Adrenal gland (tissue), 19 donors: ENCODE data around the gene GEMIN2. TPM values are rescaled to one million over a fixed set of nuclear protein-coding genes. Genes with fewer than 3 reads are reported as not detected.
"Not testable (repeated sequence)": the region's sequence is repeated elsewhere in the genome, so short reads cannot be mapped to it uniquely, and the experiment has no call there.

Experiments used
- DNase-seq, 7 donors: peaks; one replicate each; pipeline ENCODE4 v3.0.0-alpha.2; 2019 to 2020
- H3K27ac ChIP-seq, 5 donors: fragments of 200-600 bp; sonication (generic) in 4 of 5; 1 replicate in 3 of 5; 2 replicates in 2 of 5; pipeline versions ENCODE4 v1.5.1 to v1.8.0; 2016 to 2020; ENCODE audit warnings: mild to moderate bottlenecking in 1 of 5
- H3K27me3 ChIP-seq: fragments of 200-600 bp; 2 replicates; pipeline ENCODE4 v1.8.0; 2021
- H3K36me3 ChIP-seq, 2 donors: fragments of 200-600 bp; replicated peaks in 1 of 2; 1 replicate in 1 of 2; 2 replicates in 1 of 2; pipeline versions ENCODE4 v1.5.1 to v1.8.0; 2018 to 2022
- H3K4me1 ChIP-seq, 2 donors: fragments of 200-600 bp; replicated peaks in 1 of 2; 1 replicate in 1 of 2; 2 replicates in 1 of 2; pipeline versions ENCODE4 v1.5.1 to v1.8.0; 2018 to 2021
- H3K4me3 ChIP-seq, 4 donors: fragments of 200-600 bp; sonication (generic) in 3 of 4; one replicate each; pipeline ENCODE4 v1.5.1; 2016 to 2018
- H3K9me3 ChIP-seq, 3 donors: fragments of 200-600 bp; sonication (generic) in 1 of 3; replicated peaks in 1 of 3; 1 replicate in 2 of 3; 2 replicates in 1 of 3; pipeline versions ENCODE4 v1.5.1 to v1.8.0; 2016 to 2021
- POLR2A ChIP-seq, 2 donors: fragments of 450-650 bp; IDR thresholded peaks; one replicate each; pipeline ENCODE4 v1.6.1; 2017; ENCODE audit warnings: antibody characterized with exemption in 2 of 2, mild to moderate bottlenecking in 2 of 2, moderate library complexity in 1 of 2
- WGBS, 4 donors: extraction: QIAGEN DNeasy Blood & Tissue Kit in 2 of 4; methylation state at CpG; one replicate each; pipeline versions ENCODE4 v1.1.5 to v1.1.7; 2013 to 2017; 5-methylcytosine and 5-hydroxymethylcytosine counted together
- intact Hi-C, 2 donors: fragments of 100-400 bp; cut with DNase I; formaldehyde crosslinking; loops; one replicate each; pipeline versions ENCODE4 v1.14.1 to v1.15.0; 2022 to 2023
- long read RNA-seq, 10 donors: library from polyadenylated mRNA in 3 of 10; unstranded in 2 of 10; stranded (forward) in 1 of 10; transcript quantifications; one replicate each; pipeline ENCODE4 v2.0.0 and lab custom pipeline, GENCODE V29; 2021 to 2026
- polyA plus RNA-seq, 3 donors: library from polyadenylated mRNA; stranded (reverse); fragments of 200-250 nt in 2 of 3; fragments of 350-450 nt in 1 of 3; fragmentation: Illumina TruSeq in 1 of 3; extraction: RNeasy Lipid Tissue Mini Kit (QIAGEN cat#74804) in 1 of 3; gene quantifications; one replicate each; pipeline ENCODE4 v1.2.3, GENCODE V29; 2013 to 2014
- total RNA-seq, 9 donors: library from RNA; depleted of rRNA in 4 of 9; stranded (reverse); fragments of >200 nt in 4 of 9; fragments of 120-200 nt in 1 of 9; fragmentation: NEBNext Ultra II Directional in 1 of 9; extraction: Animal tissue kit (Norgen Biotek cat#: 25700) in 1 of 9; gene quantifications; one replicate each; pipeline versions ENCODE4 v1.1.0 to v1.2.4, GENCODE V29; 2013 to 2023
- TF ChIP-seq, protein P1 (sequence below), 6 experiments: fragments of 450-650 bp in 4 of 6; fragments of 200-600 bp in 2 of 6; sonication (generic) in 1 of 6; IDR thresholded peaks; 1 replicate in 5 of 6; 2 replicates in 1 of 6; pipeline versions ENCODE4 v1.5.1 to v1.8.0; 2016 to 2021; ENCODE audit warnings: antibody characterized with exemption in 6 of 6, mild to moderate bottlenecking in 2 of 6, moderate library complexity in 1 of 6
- donor health status: healthy with polysubstance abuse.
- donor health status: Bipolar disorder and iron deficiency.
- donor health status: DM: yes; HTN: yes; CAD: no.
- donor health status: DM: no; HTN: no; CAD: no.
- donor health status: DM: no; HTN: no; CAD: no.
- donor health status: DM: yes; HTN: yes; CAD: no.

Gene GEMIN2, protein sequence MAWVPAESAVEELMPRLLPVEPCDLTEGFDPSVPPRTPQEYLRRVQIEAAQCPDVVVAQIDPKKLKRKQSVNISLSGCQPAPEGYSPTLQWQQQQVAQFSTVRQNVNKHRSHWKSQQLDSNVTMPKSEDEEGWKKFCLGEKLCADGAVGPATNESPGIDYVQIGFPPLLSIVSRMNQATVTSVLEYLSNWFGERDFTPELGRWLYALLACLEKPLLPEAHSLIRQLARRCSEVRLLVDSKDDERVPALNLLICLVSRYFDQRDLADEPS
- total RNA-seq (10 to 100 TPM in 5 of 9 donors, 1 to 10 TPM in 4; 1.1 to 21.2 (median 10.6) TPM), polyA plus RNA-seq (10 to 100 TPM in 1 of 3 donors, 1 to 10 TPM in 2; 6.6 to 12.4 (median 8.5) TPM)
- long read RNA-seq, donor 1, partial matches to known transcripts, result 0 of 15 reads
- long read RNA-seq, donor 1, other reads (novel, unspliced or antisense), result 9 of 15 reads
- long read RNA-seq, donor 2, partial matches to known transcripts, result 0 of 2 reads
- long read RNA-seq, donor 2, other reads (novel, unspliced or antisense), result 0 of 2 reads
- long read RNA-seq, donor 3, partial matches to known transcripts, result 0 of 12 reads
- long read RNA-seq, donor 3, other reads (novel, unspliced or antisense), result 5 of 12 reads
- long read RNA-seq, donor 4, partial matches to known transcripts, result 0 of 6 reads
- long read RNA-seq, donor 4, other reads (novel, unspliced or antisense), result 0 of 6 reads
- long read RNA-seq, donor 5, partial matches to known transcripts, result 1 of 4 reads
- long read RNA-seq, donor 5, other reads (novel, unspliced or antisense), result 0 of 4 reads
- long read RNA-seq, donor 6, partial matches to known transcripts, result 0 of 2 reads
- long read RNA-seq, donor 6, other reads (novel, unspliced or antisense), result 0 of 2 reads
- long read RNA-seq, donor 7, partial matches to known transcripts, result 0 of 3 reads
- long read RNA-seq, donor 7, other reads (novel, unspliced or antisense), result 0 of 3 reads
- long read RNA-seq, donor 8, partial matches to known transcripts, result 0 of 14 reads
- long read RNA-seq, donor 8, other reads (novel, unspliced or antisense), result 11 of 14 reads
- long read RNA-seq, donor 9, transcript GEMIN2-202 (10 exons, 1,420 nt), result major isoform, 5 of 23 reads
- long read RNA-seq, donor 9, partial matches to known transcripts, result 5 of 23 reads
- long read RNA-seq, donor 9, other reads (novel, unspliced or antisense), result 8 of 23 reads
- long read RNA-seq, donor 10, partial matches to known transcripts, result 0 of 4 reads
- long read RNA-seq, donor 10, other reads (novel, unspliced or antisense), result 0 of 4 reads

DNA sequence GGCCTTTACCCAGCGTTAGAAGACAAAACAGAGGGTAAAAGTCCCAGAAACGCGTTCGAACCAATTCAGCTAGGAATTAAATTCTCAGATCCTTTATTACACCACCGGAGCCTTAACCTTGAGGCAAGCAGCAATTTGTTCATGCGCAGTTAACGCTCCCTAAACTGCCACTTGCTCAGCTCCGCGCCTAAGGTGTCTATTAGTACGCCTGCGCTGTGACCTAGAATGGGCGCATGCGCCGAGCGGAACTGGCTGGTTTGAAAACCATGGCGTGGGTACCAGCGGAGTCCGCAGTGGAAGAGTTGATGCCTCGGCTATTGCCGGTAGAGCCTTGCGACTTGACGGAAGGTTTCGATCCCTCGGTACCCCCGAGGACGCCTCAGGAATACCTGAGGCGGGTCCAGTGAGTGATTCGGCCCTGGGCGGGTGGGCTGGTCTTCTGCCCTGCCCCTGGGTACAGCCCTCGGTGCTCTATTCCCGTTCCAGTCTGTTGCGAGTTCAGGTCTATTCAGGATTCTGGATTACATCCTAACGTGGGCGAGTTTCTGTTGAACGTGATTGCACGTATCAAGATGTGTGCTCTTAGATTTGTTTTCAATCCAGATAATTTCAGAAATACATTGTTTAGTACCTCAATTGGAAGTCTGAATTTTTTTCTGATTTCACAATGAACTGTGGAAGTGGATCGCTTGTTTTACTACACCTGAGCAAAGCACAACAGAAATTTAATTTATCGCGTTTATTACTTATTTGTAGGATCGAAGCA is at the start of gene GEMIN2:
TSS of gene GEMIN2 (plus strand) at position 251 of the 766 bp plus-strand sequence. CDS start at position 267, 16 bp downstream.
- WGBS, 4 donors, result 0 to 2% (median 1%) methylated on average over 17 to 40 of the region's 40 CpGs
- H3K36me3 ChIP-seq, result peaks cover 0 to 7% of the 10 kb centered on the region in 2 donors
- intact Hi-C loops, result loop anchor here (10.0 kb wide), 1 partner anchor 51 kb away; no protein-coding TSS in a partner anchor
- peak within 1 kb of the TSS; percentile 31 to 66 (median 46) for H3K4me3 ChIP-seq
- peaks cover 0 to 17% of the 10 kb centered on the region in 2 donors for H3K4me1 ChIP-seq
- TF ChIP-seq POLR2A (IDR thresholded peaks at IDR 0.05), result peak in 1 of 2 donors; percentile 47
- TF ChIP-seq, protein P1, sequence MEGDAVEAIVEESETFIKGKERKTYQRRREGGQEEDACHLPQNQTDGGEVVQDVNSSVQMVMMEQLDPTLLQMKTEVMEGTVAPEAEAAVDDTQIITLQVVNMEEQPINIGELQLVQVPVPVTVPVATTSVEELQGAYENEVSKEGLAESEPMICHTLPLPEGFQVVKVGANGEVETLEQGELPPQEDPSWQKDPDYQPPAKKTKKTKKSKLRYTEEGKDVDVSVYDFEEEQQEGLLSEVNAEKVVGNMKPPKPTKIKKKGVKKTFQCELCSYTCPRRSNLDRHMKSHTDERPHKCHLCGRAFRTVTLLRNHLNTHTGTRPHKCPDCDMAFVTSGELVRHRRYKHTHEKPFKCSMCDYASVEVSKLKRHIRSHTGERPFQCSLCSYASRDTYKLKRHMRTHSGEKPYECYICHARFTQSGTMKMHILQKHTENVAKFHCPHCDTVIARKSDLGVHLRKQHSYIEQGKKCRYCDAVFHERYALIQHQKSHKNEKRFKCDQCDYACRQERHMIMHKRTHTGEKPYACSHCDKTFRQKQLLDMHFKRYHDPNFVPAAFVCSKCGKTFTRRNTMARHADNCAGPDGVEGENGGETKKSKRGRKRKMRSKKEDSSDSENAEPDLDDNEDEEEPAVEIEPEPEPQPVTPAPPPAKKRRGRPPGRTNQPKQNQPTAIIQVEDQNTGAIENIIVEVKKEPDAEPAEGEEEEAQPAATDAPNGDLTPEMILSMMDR (IDR thresholded peaks at IDR 0.05), result no peak
- H3K27me3 ChIP-seq, result no peaks in the 10 kb centered on the region
- DNase-seq, result peak; percentile 91 to 96 (median 93)
- H3K27ac ChIP-seq, result peak within 1 kb of the TSS; percentile 3 to 76 (median 67)
- no peaks in the 10 kb centered on the region for H3K9me3 ChIP-seq

- DNase-seq, H3K4me3 ChIP-seq, intact Hi-C loops, H3K9me3 ChIP-seq, H3K4me1 ChIP-seq, H3K27ac ChIP-seq, H3K27me3 ChIP-seq: not testable (repeated sequence)
- H3K36me3 ChIP-seq, result peaks cover 0 to 46% of the 10 kb centered on the region in 2 donors
- WGBS, 4 donors, result 96 to 97% (median 97%) methylated on average over 7 of the region's 7 CpGs
Observed at GRCh38 chr14:39069169-39069805, 44.8 kb upstream of the GEMIN2 start.

GRCh38 chr14:39069923-39070322 is 44.2 kb upstream of the GEMIN2 start:
- no peak for TF ChIP-seq POLR2A (IDR thresholded peaks at IDR 0.05)
- TF ChIP-seq, protein P1 (IDR thresholded peaks at IDR 0.05), result no peak
- Histone ChIP-seq H3K36me3 (peaks cover 0 to 45% of the 10 kb centered on the region in 2 donors), H3K27me3 (no peaks in the 10 kb centered on the region), H3K9me3 (no peaks in the 10 kb centered on the region), H3K27ac (no peak overlapping the region), H3K4me3 (no peak overlapping the region), H3K4me1 (peaks cover 0 to 4% of the 10 kb centered on the region in 2 donors)
- WGBS, 4 donors, result 97 to 98% (median 97%) methylated on average over 5 of the region's 5 CpGs
- intact Hi-C loops, result no loop called here
- no peak for DNase-seq
